Activated T-helper 1 cell treated with anti-CD3 and anti-CD28 coated beads, Interleukin-12 subunit alpha, Interleukin-12 subunit beta, Interleukin-2, Interleukin-4 antibody, amounts not matched to agents 30 ng/mL and 10 ng/mL and 1 ng/mL, durations not matched to agents 14 hours and 24 hours and 36 hours (primary cell): ENCODE results near the gene RYR2. TPM values are rescaled to one million over a fixed set of nuclear protein-coding genes. Genes with fewer than 3 reads are reported as not detected.

Experiments
- DNase-seq: peaks from one replicate; pipeline ENCODE4 v3.0.0; 2021; ENCODE audit warnings: low spot score
- H3K27ac Mint-ChIP-seq: one replicate; pipeline ENCODE4 v1.8.0; 2021; ENCODE audit warnings: mild to moderate bottlenecking, mixed read lengths
- H3K27me3 Mint-ChIP-seq: one replicate; pipeline ENCODE4 v1.8.0; 2022; ENCODE audit warnings: mild to moderate bottlenecking, moderate library complexity, mixed read lengths; ENCODE audit not compliant: insufficient read depth
- H3K36me3 Mint-ChIP-seq: one replicate; pipeline ENCODE4 v1.8.0; 2021; ENCODE audit warnings: low read depth, mixed read lengths
- H3K4me1 Mint-ChIP-seq: one replicate; pipeline ENCODE4 v1.8.0; 2021; ENCODE audit warnings: low read depth, mixed read lengths
- H3K4me3 Mint-ChIP-seq: one replicate; pipeline ENCODE4 v1.8.0; 2021; ENCODE audit warnings: mild to moderate bottlenecking, moderate library complexity, mixed read lengths
- H3K9me3 Mint-ChIP-seq: one replicate; pipeline ENCODE4 v1.8.0; 2021; ENCODE audit warnings: mixed read lengths
- intact Hi-C: fragments of 100-400 bp; cut with micrococcal nuclease; formaldehyde crosslinking; loops from one replicate; pipeline ENCODE4 v1.15.1; 2024
- total RNA-seq: library from RNA; stranded (reverse); gene quantifications from 2 replicates; pipeline ENCODE4 v1.2.3, GENCODE V29; 2022

Gene RYR2
- total RNA-seq, 1 donor from 2014 or later = not detected

DNA sequence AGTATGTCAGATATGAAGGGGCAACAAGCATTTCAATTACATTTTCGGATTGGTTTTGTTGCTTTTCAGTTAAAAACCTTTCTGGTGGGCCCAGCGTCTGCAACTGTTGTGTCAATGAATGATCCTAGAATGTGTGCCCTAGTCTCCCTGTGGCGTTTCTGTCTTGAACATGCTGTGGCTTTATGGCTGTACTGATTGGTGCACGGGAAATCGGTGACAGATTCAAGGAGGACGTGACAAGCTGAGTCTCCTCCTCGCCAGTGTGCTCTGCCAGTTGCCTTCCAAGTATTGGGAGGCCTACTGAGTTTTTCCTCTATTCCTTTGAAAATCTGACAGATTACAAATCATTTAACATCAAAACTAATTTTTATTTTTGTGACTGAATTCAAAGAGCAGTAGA is 721.2 kb downstream of the RYR2 start:
- no peaks in the 10 kb centered on the region for H3K4me1 Mint-ChIP-seq
- no peak overlapping the region for H3K4me3 Mint-ChIP-seq
- no peak overlapping the region for H3K27ac Mint-ChIP-seq
- H3K27me3 Mint-ChIP-seq = peaks cover 2% of the 10 kb centered on the region
- no peaks in the 10 kb centered on the region for H3K9me3 Mint-ChIP-seq
- DNase-seq = no peak
- peaks cover 1% of the 10 kb centered on the region for H3K36me3 Mint-ChIP-seq
- intact Hi-C loops = no loop called here

DNA sequence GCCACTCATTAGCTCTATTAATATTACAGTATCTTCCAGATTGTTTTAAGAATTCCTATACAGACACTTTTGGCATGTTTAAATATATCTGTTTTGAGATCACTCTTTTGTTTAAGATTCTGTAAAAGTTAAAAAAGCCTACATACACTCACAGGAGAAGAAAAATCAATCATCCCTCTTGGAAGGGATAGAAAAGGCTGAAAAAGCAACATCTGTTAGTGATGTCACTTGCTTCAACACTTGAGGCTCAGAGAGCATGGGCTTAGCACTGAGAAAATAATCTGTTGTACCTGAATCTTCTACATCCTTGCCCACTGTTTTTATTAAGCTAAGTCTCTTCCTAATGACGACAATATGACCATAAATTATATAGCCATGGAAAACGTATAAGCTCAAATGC is 721.8 kb downstream of the RYR2 start:
- H3K36me3 Mint-ChIP-seq = peaks cover 1% of the 10 kb centered on the region
- H3K27ac Mint-ChIP-seq = no peak overlapping the region
- intact Hi-C loops = no loop called here
- no peaks in the 10 kb centered on the region for H3K9me3 Mint-ChIP-seq
- H3K4me3 Mint-ChIP-seq = no peak overlapping the region
- peaks cover 2% of the 10 kb centered on the region for H3K27me3 Mint-ChIP-seq
- no peak for DNase-seq
- H3K4me1 Mint-ChIP-seq = no peaks in the 10 kb centered on the region

DNA sequence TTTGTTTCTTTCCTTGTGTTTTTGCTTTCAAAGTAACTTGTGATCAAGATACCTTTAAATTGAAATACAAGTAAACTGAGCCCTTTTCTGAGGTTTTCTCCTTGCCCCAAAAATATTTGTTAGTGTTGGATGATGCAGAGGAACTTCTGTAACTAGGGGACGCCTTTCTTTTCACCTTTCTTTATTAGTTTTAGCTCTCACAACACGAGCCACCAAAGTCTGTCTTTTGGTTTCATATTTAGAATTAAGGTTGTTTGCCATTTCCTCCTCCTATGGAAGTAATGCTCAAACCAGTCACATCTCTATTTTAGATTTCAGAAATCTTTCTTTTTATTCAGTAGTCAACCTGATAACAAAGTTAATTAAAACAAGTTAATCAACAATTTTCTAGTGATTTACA is 727.9 kb downstream of the RYR2 start:
- no peaks in the 10 kb centered on the region for H3K9me3 Mint-ChIP-seq

DNA sequence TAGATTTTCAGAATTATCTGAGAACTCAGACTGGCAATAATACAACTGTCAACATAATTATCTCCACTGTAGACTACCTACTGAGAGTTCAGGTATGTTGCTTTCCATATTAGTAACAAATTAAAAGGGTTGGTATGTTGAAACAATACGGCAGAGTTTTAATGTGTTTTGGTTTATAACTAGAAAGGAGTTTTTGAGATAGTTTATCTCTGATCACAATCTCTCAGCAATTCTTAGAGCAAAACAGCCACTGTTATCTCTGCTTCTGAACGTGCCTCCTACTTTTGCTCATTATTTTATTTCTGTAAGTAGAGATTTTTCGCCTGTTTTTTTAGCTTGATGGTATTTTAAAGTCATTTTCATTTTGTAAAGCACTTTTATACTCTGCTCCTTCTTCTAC is 730.0 kb downstream of the RYR2 start:
- H3K4me1 Mint-ChIP-seq = no peaks in the 10 kb centered on the region
- H3K27me3 Mint-ChIP-seq = no peaks in the 10 kb centered on the region
- H3K27ac Mint-ChIP-seq = no peak overlapping the region
- intact Hi-C loops = no loop called here
- H3K36me3 Mint-ChIP-seq = no peaks in the 10 kb centered on the region
- no peak overlapping the region for H3K4me3 Mint-ChIP-seq
- no peak for DNase-seq
- H3K9me3 Mint-ChIP-seq = no peaks in the 10 kb centered on the region

More for the DNA sequence above, 727.9 kb downstream of the RYR2 start:
- peaks cover 1% of the 10 kb centered on the region for H3K36me3 Mint-ChIP-seq
- no peaks in the 10 kb centered on the region for H3K27me3 Mint-ChIP-seq
- DNase-seq = no peak
- no peaks in the 10 kb centered on the region for H3K4me1 Mint-ChIP-seq
- no peak overlapping the region for H3K4me3 Mint-ChIP-seq
- H3K27ac Mint-ChIP-seq = no peak overlapping the region
- intact Hi-C loops = no loop called here

DNA sequence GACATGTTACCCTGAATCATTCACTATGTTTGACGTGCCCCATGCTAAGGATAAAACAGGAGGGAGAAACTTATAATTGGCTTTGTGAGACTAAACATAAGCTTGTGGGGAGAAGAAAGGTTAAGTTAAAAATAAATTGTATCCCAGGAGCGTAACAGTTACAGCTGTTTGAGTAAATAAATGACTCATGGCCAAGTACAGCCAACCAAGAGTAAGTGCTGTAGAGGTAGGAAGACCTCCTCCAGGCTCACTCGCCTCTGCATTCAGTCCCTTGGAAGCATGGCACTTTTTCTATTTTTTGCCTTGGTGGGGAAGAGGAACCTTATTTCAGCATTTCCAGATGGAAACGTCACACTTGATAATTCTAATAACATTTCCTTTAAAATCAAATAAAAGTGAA is 732.3 kb downstream of the RYR2 start:
- intact Hi-C loops = no loop called here
- Mint-ChIP-seq H3K27me3 (no peaks in the 10 kb centered on the region), H3K4me3 (no peak overlapping the region), H3K9me3 (no peaks in the 10 kb centered on the region), H3K4me1 (no peaks in the 10 kb centered on the region), H3K27ac (no peak overlapping the region), H3K36me3 (no peaks in the 10 kb centered on the region)
- DNase-seq = no peak

DNA sequence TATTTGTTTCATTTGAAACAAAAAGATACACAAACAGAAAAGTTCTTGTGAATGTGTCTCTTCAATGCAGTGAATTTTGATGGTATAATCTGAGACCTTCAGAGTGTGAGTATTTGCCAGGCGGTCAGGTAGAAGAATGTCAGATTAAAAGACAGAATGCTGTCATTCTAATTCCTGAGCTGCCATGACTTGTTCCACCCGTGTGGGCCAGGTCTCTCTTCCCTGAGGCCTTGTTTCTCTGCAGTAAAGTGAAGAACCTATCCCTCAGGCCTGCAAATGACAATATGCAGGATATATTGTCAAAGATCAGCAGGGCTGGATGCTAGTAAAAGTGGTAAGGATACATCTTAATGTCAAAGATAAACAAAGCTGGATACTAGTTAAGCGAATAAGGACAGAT is 737.4 kb downstream of the RYR2 start:
- no peak for DNase-seq
- Mint-ChIP-seq H3K27me3 (no peaks in the 10 kb centered on the region), H3K9me3 (no peaks in the 10 kb centered on the region), H3K36me3 (no peaks in the 10 kb centered on the region), H3K4me1 (no peaks in the 10 kb centered on the region), H3K4me3 (no peak overlapping the region), H3K27ac (no peak overlapping the region)
- intact Hi-C loops = no loop called here

DNA sequence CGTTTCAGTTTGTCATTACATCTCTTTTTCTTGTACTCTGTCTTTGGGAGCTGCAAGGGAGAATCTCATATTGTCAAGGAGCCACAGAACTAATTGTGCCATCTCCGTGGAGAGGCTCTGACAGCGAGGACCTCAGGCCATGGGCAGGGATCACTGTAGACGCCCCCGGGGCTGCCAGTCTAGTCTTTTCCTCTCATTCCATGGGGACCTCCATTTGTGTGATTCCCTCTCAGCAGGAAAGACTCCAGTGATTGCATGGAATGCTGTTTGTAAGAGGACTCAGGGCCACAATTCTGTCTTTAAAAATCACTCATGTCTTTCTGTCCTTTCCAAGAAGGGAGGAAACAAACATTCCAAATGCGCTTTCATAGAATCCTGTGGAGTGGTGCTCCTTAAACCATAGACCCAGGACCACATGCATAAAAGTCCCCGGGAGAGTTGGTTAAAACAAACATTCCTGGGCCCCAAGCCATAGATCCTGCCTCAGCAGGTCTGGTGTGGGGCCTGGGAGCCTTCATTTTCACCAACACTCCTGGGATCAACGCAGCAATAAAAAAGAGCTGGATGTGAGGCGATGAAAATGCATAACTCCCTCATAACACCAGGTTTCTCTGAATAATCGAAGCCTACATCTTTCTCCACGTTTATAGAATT is 744.2 kb downstream of the RYR2 start:
- Mint-ChIP-seq H3K9me3 (no peaks in the 10 kb centered on the region), H3K4me1 (no peaks in the 10 kb centered on the region), H3K4me3 (no peak overlapping the region), H3K27me3 (no peaks in the 10 kb centered on the region), H3K36me3 (no peaks in the 10 kb centered on the region), H3K27ac (no peak overlapping the region)
- intact Hi-C loops = no loop called here
- DNase-seq = no peak

DNA sequence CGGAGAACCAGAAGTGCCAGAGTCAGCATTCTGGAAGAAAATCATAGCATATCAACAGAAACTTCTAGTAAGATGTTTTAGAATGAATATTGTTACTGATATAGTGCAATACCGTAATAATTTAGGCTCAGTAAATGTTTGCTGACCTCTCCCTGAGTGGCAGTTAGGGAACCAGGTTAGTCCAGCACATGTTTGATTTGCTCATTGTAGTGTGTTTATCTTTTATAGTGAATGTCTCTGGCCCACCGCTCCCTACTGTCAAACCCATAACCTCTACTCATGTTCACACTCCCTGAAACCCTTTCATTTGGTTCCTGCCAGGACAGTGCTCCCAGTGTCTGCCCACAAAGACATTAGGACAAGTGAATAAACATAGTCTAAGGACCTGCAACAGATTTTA is 746.1 kb downstream of the RYR2 start:
- no peaks in the 10 kb centered on the region for H3K4me1 Mint-ChIP-seq
- DNase-seq = no peak
- H3K4me3 Mint-ChIP-seq = no peak overlapping the region
- no peaks in the 10 kb centered on the region for H3K27me3 Mint-ChIP-seq
- H3K36me3 Mint-ChIP-seq = no peaks in the 10 kb centered on the region
- no peaks in the 10 kb centered on the region for H3K9me3 Mint-ChIP-seq
- intact Hi-C loops = no loop called here
- H3K27ac Mint-ChIP-seq = no peak overlapping the region

DNA sequence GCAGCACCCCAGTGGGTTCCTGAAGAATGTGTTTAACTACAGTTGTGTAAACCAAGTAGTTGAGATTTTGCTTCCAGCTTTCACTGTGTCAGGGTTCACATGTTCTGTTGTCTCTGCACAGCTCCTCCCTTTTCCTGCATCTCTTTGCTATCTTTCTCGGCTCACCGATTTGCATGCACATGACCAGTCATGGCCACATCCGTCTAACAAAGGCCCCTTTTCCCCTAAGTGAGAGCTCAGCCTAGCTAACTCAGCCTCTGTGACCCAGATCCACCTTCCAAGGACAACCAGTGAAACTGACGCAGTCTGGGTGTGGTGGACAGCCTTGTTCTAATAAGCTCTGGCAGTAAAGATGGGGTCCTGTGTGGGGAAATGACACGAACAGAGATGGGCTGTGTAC is 747.6 kb downstream of the RYR2 start:
- H3K27me3 Mint-ChIP-seq = no peaks in the 10 kb centered on the region
- H3K36me3 Mint-ChIP-seq = no peaks in the 10 kb centered on the region
- H3K4me3 Mint-ChIP-seq = no peak overlapping the region
- H3K27ac Mint-ChIP-seq = no peak overlapping the region
- intact Hi-C loops = no loop called here
- H3K4me1 Mint-ChIP-seq = no peaks in the 10 kb centered on the region
- no peaks in the 10 kb centered on the region for H3K9me3 Mint-ChIP-seq
- DNase-seq = no peak

DNA sequence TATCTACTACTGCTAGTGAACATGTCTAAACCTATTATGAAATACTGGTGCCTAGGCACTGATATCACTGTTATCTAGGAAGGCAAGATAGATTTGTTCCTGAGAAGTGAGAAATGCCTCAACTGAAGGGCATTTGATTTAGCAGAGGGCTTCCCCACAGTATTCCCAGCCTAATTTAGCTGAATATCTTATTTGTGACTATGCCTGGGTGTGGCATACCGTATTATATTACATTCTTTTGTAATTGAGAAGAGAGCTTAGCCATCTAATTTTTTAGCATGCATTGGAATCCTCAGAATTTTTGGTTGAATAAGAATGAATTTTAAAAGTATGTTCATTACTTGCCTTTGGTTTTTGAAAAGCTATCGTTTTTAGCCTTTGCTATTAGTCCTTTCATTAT is 749.6 kb downstream of the RYR2 start:
- Mint-ChIP-seq H3K4me1 (no peaks in the 10 kb centered on the region), H3K4me3 (no peak overlapping the region), H3K9me3 (no peaks in the 10 kb centered on the region), H3K36me3 (no peaks in the 10 kb centered on the region), H3K27me3 (no peaks in the 10 kb centered on the region), H3K27ac (no peak overlapping the region)
- DNase-seq = no peak
- intact Hi-C loops = no loop called here

DNA sequence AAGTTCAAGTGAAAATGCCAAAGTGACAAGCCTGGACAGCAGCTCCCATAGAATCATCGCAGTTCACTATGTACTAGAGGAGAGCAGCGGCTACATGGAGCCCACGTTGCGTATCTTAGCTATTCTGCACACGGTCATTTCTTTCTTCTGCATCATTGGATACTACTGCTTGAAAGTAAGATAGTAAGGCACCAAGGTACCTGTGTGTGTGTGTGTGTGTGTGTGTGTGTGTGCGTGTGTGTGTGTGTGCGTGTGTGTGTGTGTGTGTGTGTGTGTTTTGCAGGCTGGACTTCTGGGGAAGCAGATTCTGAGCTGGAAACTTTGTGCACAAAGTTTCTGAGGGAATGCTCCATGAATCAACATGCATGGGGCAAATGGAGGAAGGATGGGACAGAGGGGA is 750.2 kb downstream of the RYR2 start:
- Mint-ChIP-seq H3K9me3 (no peaks in the 10 kb centered on the region), H3K4me1 (no peaks in the 10 kb centered on the region), H3K4me3 (no peak overlapping the region), H3K36me3 (no peaks in the 10 kb centered on the region), H3K27ac (no peak overlapping the region), H3K27me3 (no peaks in the 10 kb centered on the region)
- intact Hi-C loops = no loop called here
- DNase-seq = no peak

DNA sequence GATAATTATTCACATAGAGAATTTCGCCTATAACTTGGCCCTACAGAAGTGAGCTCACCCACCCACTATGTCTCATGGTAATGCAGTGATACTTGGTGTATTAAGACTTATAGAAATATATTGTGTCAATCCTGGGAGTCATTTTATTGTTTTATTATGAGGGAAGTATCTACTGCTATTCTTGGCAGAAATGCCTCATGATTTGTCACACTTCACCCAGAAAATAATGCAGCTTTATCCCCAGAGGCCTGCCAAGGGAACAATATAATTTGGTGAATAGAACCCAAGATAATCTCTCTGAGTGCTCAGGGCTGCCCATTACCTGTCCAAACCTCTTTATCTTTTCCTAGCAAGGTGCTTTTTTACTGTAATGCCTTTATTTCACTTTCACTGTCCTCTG is 750.7 kb downstream of the RYR2 start:
- H3K4me3 Mint-ChIP-seq = no peak overlapping the region
- no peak for DNase-seq
- no peak overlapping the region for H3K27ac Mint-ChIP-seq
- no peaks in the 10 kb centered on the region for H3K4me1 Mint-ChIP-seq
- intact Hi-C loops = no loop called here
- no peaks in the 10 kb centered on the region for H3K36me3 Mint-ChIP-seq
- no peaks in the 10 kb centered on the region for H3K27me3 Mint-ChIP-seq
- no peaks in the 10 kb centered on the region for H3K9me3 Mint-ChIP-seq

DNA sequence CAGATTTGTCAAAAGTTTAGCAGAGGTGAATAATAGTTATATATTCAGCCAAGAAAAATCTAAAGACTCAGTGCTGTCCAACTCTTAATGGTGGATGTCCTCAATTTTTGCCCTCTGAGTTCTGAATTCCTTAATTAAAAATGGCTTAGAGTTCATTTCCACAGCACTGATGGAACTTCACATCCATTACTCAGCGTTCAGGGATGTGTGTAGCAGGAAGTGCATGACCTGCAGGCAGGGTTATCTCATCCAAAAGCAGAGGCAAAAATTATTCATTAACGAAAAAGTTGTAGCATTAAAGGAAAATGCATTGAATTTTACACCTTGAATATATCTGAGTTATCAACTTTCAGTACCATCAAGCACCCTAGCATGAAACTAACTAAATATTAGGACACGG is 752.1 kb downstream of the RYR2 start:
- H3K4me1 Mint-ChIP-seq = no peaks in the 10 kb centered on the region
- no peak overlapping the region for H3K27ac Mint-ChIP-seq
- H3K27me3 Mint-ChIP-seq = no peaks in the 10 kb centered on the region
- intact Hi-C loops = no loop called here
- no peak overlapping the region for H3K4me3 Mint-ChIP-seq
- no peak for DNase-seq
- no peaks in the 10 kb centered on the region for H3K36me3 Mint-ChIP-seq
- no peaks in the 10 kb centered on the region for H3K9me3 Mint-ChIP-seq

DNA sequence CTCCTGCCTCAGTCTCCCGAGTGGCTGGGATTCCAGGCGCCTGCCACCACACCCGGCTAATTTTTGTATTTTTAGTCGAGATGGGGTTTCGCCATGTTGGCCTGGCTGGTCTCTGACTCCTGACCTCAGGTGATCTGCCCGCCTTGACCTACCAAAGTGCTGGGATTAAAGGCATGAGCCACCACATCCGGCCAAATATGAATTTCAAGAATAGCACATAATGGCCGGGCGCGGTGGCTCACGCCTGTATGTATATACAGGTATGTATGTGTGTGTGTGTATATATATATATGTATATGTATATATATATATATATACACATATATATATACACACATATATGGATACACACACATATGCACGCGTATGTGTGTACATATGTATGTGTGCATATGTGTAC is 753.6 kb downstream of the RYR2 start:
- H3K27me3 Mint-ChIP-seq = no peaks in the 10 kb centered on the region
- intact Hi-C loops = no loop called here
- H3K9me3 Mint-ChIP-seq = no peaks in the 10 kb centered on the region
- no peak overlapping the region for H3K27ac Mint-ChIP-seq
- no peaks in the 10 kb centered on the region for H3K4me1 Mint-ChIP-seq
- H3K36me3 Mint-ChIP-seq = no peaks in the 10 kb centered on the region
- no peak for DNase-seq
- no peak overlapping the region for H3K4me3 Mint-ChIP-seq
